OCI-LY7 (cell line): ENCODE data around the gene NBEA.

Experiments used
- CTCF ChIP-seq: fragments of 200-600 bp; sonication (generic); conservative IDR thresholded peaks from 2 replicates; pipeline ENCODE4 v1.5.1; 2014; ENCODE audit warnings: mild to moderate bottlenecking, antibody characterized with exemption, low read length, moderate library complexity, mixed read lengths
- EZH2phosphoT487 ChIP-seq: fragments of 200-600 bp; sonication (generic); IDR thresholded peaks from 2 replicates; pipeline ENCODE4 v1.6.1; 2018; ENCODE audit warnings: low read depth, borderline replicate concordance, mild to moderate bottlenecking, mixed run types, antibody characterized with exemption, low read length, moderate library complexity, mixed read lengths

GRCh38 chr13:35499196-35499662, 557.2 kb downstream of the NBEA start:
- TF ChIP-seq CTCF (no peak), EZH2phosphoT487 (no peak)
